Endometrial microvascular endothelial cells (primary cell): ENCODE measurements around the gene PSMA5. TPM values are rescaled to one million over a fixed set of nuclear protein-coding genes. Genes with fewer than 3 reads are reported as not detected.

ENCODE experiments used
- in situ Hi-C: cut with HindIII; loops from 2 replicates; pipeline ENCODE4 v1.10.0; 2017; ENCODE audit warnings: low sequenced_read_pairs, low pct_unique_long_range_greater_than_20kb; ENCODE audit errors: inconsistent ontology term
- total RNA-seq: library from RNA; depleted of rRNA; stranded (reverse); fragments of >200 nt; gene quantifications from one replicate; pipeline ENCODE4 v1.2.3, GENCODE V29; 2015; ENCODE audit errors: inconsistent ontology term

Gene PSMA5
- total RNA-seq, 1 donor from 2014 or later, result 67.8 TPM

- in situ Hi-C loops, result no loop called here
These were observed 12.6 kb upstream of the PSMA5 start for GRCh38 chr1:109438798-109439297.

GRCh38 chr1:109434484-109434883 is 8.2 kb upstream of the PSMA5 start:
- in situ Hi-C loops, result no loop called here

GRCh38 chr1:109433322-109433721 is 7.1 kb upstream of the PSMA5 start:
- in situ Hi-C loops, result no loop called here

DNA sequence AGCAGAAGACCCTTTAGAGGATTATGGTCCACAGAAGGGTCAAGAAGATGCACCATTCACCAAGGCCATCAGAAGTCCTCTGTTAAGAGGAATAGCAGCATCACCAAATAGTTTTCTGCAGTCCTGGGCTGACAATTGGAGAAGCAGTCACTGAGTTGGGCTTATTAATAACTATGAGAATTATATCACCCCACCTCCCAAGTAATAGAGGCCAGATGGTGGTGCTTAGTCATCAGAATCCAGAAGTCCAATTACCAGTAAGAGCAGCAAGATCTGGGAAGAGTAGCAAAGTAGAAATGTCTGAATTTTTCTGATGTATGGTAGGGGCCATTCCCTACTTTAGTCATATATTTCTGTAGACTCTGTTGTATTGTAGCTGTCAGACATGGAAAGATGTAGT is 6.1 kb upstream of the PSMA5 start:
- in situ Hi-C loops, result no loop called here

GRCh38 chr1:109427171-109427467 is 871 bp upstream of the PSMA5 start:
- in situ Hi-C loops, result no loop called here

GRCh38 chr1:109425391-109426280 is 612 bp downstream of the PSMA5 start:
- in situ Hi-C loops, result no loop called here

GRCh38 chr1:109423498-109423897 is 2.8 kb downstream of the PSMA5 start:
- in situ Hi-C loops, result no loop called here

DNA sequence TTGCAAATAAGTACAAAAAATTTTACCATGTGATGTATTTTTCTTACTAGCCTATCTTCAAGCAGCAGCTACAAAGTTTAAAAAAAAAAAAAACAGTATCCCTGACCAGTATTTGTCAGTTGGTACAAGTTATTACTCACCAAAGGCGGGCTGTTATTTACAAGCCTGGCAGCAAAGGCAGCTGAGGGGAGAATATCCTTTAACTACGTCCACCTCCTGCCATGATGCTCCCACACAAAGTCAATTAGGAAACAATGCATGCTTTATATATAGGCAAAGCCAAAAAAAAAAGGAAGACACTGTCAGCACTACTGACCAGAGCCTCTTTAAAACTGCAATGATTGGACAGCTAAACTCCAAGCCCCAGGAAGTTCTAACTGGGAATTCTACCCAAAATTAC is 13.7 kb downstream of the PSMA5 start:
- in situ Hi-C loops, result no loop called here

- in situ Hi-C loops, result no loop called here
These were observed 21.4 kb downstream of the PSMA5 start for GRCh38 chr1:109404838-109405237.

DNA sequence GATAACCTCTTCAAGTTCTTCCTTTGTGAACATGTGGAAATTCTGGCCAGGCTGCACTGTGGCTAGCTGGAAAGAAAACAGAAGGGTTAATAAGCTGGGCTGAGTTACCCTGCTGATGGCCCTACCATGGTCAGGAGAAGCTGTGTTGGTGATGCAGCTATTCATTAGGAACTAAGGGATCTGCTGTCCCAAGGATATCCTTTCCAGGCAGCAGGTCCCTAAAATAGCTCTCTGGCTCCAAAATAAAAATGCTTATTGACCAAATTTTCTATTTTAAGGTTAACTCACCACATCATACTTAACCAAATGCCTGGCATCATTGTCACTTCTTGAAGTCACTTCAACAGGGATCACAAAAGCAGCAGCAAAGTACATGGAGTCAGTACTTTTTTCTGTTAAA is 24.2 kb downstream of the PSMA5 start:
- in situ Hi-C loops, result no loop called here

DNA sequence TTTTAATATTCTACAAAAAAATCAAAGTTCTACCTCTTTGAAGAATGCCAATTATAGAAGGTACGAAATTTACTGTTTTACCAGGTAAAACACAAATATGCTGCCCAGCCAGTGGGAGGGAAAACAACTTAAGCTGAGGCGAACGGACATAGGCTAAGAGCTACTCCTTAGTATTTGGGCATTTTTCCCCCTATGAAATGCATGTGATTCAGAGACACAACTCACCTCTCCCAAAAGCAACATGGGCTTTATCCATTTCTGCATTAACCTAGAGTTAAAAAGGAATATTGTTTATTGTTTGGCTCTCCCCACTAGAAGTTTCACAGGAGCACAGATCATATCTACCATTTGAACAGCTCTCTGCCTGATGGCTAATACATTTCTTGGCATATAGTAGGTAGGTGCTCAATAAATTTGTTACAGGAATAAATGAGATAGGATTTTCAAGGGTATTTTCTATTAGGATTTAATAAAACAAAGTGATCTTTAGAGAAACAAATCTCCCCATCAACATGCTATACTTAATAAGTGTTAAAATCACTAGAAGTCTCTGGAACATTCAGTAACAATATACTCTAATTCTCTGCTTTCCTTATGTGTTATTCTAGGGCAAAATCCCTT is 26.1 kb downstream of the PSMA5 start:
- in situ Hi-C loops, result no loop called here

DNA sequence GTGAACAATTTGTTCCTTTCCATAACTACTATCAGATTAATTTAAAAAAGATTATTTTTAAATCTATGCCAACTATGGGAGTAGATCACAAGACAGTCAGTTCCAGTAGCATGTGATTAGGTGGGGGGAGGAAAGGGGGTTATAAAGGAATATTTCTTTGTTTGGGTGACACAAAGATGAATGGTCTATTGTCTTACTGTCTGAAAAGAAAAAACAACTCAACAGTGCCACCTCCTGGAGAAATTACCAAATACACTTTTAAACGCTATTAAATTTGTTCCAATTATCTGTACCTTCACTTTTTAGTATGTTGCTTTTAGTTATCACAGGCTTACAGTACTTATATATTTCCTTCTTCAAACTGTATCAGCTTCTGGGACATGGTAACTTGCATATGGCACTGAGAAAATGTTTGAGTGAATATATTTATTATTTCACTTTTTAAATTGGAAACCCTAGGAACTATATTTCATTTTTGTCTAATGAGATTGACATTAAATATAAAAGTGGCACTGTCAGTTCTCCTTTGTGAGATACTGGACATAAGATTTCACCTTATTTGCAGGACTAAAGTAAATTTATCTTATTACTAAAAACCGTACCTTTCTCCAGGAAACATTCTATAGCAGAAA is 26.8 kb downstream of the PSMA5 start:
- in situ Hi-C loops, result no loop called here

DNA sequence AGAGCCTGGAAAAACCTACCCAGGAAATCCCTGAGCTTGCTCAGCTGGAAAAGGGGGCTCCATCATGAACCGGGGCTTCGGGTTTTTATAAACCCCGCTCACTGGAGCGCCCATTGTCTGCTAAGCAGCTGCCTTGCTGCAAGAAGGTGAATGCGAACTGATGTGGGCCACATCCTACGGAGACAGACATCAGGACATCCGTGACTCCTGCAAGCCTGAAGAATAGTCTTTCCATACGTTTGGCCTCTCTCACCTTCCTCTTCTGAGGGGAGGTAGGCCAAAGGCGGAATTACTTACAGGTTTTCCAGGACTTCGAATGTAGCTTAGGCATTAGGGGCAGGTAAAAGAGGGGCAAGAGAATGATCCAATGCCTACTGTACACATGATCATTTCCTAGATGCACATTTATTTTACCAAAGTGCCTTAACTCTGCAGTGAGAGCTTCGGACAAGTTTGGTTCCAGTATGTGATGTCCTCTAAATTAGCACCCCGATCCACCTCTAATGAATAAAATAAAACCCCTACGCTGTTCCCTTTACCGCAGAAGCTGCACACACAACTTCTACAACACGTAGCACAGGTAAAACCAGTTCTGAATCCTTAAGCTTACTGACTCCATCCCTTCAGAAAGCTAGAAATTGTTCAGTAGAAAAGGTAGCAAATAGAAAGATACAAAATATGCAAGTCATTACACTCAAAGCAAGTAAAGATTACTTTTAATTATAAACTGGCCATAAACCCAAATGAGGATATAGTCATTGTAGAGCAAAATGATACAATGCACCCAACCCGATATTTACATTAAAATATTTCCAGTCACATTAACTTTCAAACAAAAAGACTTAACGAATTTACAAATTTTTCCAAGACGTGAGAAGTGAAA is 27.7 kb downstream of the PSMA5 start:
- in situ Hi-C loops, result no loop called here

DNA sequence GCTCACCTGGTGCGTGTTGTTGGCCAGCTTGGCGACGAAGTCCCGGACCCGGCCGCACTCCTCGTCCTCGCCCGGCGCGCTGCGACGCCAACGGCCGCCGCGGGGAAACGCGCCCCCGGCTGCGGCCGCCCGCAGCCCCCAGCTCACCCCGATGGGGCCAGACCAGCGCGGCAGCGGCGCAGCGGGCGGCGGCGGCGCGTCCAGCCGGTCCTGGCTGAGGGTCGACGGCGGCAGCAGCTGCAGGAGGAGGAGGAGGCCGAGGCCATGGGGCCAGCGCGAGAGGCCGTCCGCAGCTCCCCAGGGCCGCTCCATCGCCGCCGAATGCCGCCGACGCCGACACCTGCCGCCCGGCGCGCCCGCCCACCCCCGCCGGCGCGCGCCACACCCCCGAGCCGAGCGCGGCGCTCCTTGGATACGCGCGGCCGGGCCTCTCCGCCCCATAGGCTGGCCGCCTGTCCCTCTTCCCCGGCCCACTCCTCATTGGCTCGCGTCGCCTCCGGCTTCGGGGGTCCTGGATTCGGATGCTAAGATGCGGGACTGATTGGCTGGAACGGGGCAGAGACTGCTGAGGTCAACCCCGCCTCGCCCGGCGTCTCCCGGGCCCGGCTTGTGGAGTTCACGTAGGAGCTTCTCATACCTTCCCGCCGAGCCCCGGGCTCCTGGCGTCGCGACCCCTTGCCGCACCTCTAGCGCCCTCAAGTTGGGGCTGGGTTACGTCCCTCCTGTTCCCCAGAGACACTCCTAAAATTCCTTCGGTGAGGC is 28.5 kb downstream of the PSMA5 start, which contains the start of gene SORT1:
Gene SORT1 (minus strand): TSS at position 338 of the 762 bp plus-strand sequence. CDS start 26 bp downstream, at position 312.
- in situ Hi-C loops, result no loop called here

DNA sequence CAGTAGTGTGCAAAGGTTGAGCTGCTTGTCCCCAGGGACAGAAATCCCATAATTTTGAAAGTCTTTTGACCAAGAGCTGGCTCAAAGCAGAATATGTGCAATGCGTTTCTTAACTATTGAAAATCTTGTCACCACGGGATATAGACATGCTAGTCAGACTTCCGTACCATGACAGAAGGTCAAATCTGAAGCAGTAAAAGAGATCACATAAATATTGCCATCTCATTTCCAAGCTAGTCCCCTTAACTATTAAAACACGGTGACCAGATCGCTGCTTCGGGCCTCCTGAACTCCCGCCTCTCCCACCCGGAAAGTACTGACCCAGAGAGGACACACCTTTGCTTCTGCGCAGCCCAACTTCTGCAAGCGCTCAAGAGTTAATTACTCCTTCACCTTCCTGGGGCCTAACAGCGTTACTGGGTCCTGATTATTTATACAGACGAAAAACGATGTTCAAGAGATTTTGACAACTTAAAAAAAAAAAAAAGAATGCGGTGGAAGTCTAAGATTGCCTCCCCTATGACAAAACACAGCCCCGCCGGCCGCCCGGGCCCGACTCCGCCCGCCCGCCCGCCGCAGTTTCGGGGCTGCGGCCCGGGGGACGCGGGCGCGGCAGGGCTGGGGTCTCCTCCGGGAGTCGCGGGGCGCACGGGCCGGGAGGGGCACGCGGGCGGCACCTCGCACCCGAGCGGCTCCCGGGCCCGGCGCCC is 29.2 kb downstream of the PSMA5 start:
- in situ Hi-C loops, result no loop called here

- in situ Hi-C loops, result no loop called here
These were observed 29.8 kb downstream of the PSMA5 start for GRCh38 chr1:109396513-109396839.

DNA sequence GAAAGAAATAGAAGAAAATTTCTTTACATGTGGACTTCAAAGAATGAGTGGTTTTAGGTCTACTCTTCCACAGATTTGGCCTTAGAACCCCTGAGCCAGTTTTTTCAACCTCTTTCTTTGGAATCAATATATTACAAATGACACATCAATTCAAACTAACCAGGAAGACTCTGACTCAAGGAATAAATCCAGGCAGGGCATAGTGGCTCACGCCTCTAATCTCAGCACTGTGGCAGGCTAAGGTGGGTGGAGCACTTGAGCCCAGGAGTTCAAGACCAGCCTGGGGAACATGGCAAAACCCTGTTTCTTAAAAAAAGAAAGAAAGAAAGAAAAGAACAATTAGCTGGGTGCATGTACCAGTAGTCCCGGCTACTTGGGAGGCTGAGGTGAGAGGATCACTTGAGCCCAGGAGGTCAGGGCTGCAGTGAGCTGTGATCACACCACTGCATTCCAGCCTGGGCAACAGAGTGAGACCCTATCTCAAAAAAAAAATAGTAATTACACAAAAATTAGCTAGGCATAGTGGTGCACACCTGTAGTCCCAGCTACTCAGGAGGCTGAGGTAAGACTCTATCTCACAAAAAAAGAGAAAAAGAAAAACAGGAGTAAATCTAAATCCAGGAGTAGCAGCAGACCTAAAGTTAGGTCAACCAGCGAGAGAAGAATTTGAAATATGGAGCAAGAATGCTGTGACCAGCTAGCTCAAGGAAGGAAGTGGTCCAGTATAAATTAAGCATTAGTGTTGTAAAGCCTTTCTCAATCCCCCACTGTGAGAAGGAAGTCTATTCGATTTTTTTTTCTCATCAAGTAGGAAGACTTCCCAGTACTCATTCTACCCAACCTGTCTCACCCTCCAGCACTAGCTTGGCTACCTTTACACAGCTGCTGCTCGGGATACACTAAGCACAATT is 30.4 kb downstream of the PSMA5 start:
- in situ Hi-C loops, result no loop called here
